Vagina (tissue), 2 donors: ENCODE measurements around the gene PDE3B.

ENCODE experiments used
- CTCF ChIP-seq, 3 experiments: fragments of 450-650 bp in 2 of 3; fragments of 200-600 bp in 1 of 3; sonication (generic) in 1 of 3; IDR thresholded peaks; one replicate each; pipeline ENCODE4 v1.5.1; 2017 to 2019; ENCODE audit warnings: antibody characterized with exemption in 3 of 3, mild to moderate bottlenecking in 2 of 3, moderate library complexity in 2 of 3
- POLR2A ChIP-seq, 2 donors: fragments of 450-650 bp; IDR thresholded peaks; one replicate each; pipeline ENCODE4 v1.6.1; 2017; ENCODE audit warnings: antibody characterized with exemption in 2 of 2, mild to moderate bottlenecking in 2 of 2, moderate library complexity in 2 of 2

DNA sequence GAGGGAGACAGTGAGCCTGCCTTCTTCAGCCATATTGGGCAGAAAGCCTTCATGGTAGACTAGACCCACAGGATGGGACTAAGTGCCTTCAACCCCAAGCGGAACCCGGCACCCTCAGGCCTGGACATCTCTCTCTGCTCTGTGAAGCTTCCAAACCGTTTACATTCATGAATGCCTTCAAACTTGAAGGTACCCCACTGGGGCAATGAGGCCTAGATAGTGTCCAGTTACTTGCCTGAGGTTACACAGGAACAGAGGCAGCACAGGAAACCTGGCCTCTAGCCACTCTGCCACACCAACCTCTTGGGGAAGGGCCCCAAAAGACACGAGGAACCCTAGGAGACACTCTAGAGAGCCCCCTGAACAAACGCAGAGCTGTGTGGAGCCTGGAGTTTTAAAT is 263.0 kb downstream of the PDE3B start:
- TF ChIP-seq CTCF (IDR thresholded peaks at IDR 0.05), result no peak
- TF ChIP-seq POLR2A (IDR thresholded peaks at IDR 0.05), result no peak
